Measurements from ENCODE around the gene ACOT4. TPM values are rescaled to one million over a fixed set of nuclear protein-coding genes. Genes with fewer than 3 reads are reported as not detected.
A peak's percentile ranks its signal among the peaks of the same experiment; 100 is the strongest.
"Not testable (repeated sequence)": the region's sequence is repeated elsewhere in the genome, so short reads cannot be mapped to it uniquely, and the experiment has no call there.

The ACOT4 gene
- polyA plus RNA-seq, 3 donors = 0.04 to 0.12 TPM; not detected in 1

DNA sequence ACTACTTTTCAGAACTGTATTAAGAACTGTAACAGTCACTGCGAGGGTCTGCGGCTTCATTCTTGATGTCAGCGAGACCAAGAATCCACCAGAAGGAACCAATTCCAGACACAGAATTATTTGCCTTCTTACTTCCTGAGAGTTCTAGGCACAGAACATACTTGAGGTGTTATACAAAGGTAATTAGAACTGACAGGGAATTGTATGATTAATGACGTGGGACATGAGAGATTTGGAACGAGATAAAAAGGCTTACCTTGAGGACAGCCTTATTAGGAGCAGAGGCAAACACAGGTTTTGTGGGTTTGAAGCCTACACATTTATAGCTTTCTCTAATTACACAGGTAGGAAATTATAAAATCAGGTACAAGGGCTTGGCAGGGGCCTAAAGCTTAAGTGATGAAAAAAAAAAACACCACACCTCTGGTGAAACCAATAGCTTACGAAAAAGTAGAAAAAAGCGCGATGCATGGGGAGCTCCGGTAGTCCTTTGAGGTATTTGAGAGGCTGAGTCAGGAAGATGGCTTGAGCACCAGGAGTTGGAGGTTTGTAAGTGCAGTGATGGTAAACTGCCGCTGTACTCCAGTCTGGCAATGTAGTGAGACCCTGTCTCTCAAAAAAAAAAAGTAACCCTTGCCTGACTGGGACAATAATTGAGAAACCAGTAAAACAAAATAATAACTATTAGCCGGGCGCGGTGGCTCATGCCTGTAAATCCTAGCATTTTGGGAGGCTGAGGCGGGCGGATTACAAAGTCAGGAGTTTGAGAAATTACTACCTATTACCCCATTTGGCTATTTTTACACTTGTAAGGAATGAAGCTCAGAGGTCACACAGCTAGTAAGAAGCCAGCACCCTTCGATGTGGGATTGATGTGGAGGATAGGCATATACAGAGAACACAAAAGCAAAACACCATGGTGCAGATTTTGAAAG is 23.5 kb upstream of the ACOT4 start:
- no peaks in the 10 kb centered on the region for H4K20me1 ChIP-seq (ENCODE audit: insufficient read depth, low read length)
- Mint-ChIP-seq H3K27me3 (ENCODE audit: low read depth in 3 of 3) (peaks cover 4 to 6% (median 4%) of the 10 kb centered on the region in 3 donors), H3K9me3 (peaks cover 2 to 6% (median 4%) of the 10 kb centered on the region in 7 donors), H3K36me3 (peaks cover under 1 to 6% of the 10 kb centered on the region in 2 donors), H3K4me1 (peaks cover 22% of the 10 kb centered on the region), H3K27ac (peak overlapping the region in 1 of 7 donors; percentile 86), H3K4me3 (peak overlapping the region; percentile 92 to 95)
- H3K4me2 ChIP-seq (replicated peaks; ENCODE audit: extremely low read depth, low read length, poor library complexity, severe bottlenecking) = peak overlapping the region; percentile 87
- peak overlapping the region; percentile 91 for H2AFZ ChIP-seq (ENCODE audit: insufficient read depth, low read depth, low read length, poor library complexity, severe bottlenecking)
- WGBS (ENCODE audit: insufficient coverage) = 100% methylated on average over 7 of the region's 16 CpGs
- no peaks in the 10 kb centered on the region for H3K27me3 ChIP-seq (ENCODE audit: control insufficient read depth in 2 of 2, insufficient read depth in 2 of 2, low read length in 2 of 2)
- H3K4me3 ChIP-seq (replicated peaks in 1 of 3; ENCODE audit: low read depth in 2 of 3, low read length in 3 of 3) = peak overlapping the region in 1 of 3 experiments; percentile 84
- peaks cover 11 to 25% of the 10 kb centered on the region in 2 donors for H3K4me1 ChIP-seq (ENCODE audit: control insufficient read depth in 1 of 2, insufficient read depth in 2 of 2, low read length in 2 of 2)
- H3K79me2 ChIP-seq (ENCODE audit: insufficient read depth, low read length) = no peaks in the 10 kb centered on the region
- H3K36me3 ChIP-seq (replicated peaks in 1 of 2; ENCODE audit: control insufficient read depth in 1 of 2, insufficient read depth in 2 of 2, low read length in 2 of 2) = no peaks in the 10 kb centered on the region
- H3K27ac ChIP-seq (ENCODE audit: low read depth in 1 of 2, low read length in 2 of 2) = no peak overlapping the region
- H3K9me3 ChIP-seq (replicated peaks in 1 of 2; ENCODE audit: control insufficient read depth in 1 of 2, insufficient read depth in 1 of 2, low read length in 2 of 2) = peaks cover 0 to under 1% of the 10 kb centered on the region in 2 donors
- intact Hi-C loops (cut with micrococcal nuclease) = no loop called here
- no peak overlapping the region for H3K9ac ChIP-seq (ENCODE audit: insufficient read depth, low read length, poor library complexity, severe bottlenecking)
- DNase-seq = no peak
- no peak for TF ChIP-seq CTCF (IDR thresholded peaks at IDR 0.05)

GRCh38 chr14:73568886-73569184 is 22.8 kb upstream of the ACOT4 start:
- intact Hi-C loops (cut with micrococcal nuclease); DNase-seq; H3K27me3 ChIP-seq (ENCODE audit: control insufficient read depth in 2 of 2, insufficient read depth in 2 of 2, low read length in 2 of 2); H3K9me3 Mint-ChIP-seq; H3K79me2 ChIP-seq (ENCODE audit: insufficient read depth, low read length); H3K27me3 Mint-ChIP-seq (ENCODE audit: low read depth in 3 of 3); H4K20me1 ChIP-seq (ENCODE audit: insufficient read depth, low read length); H3K36me3 ChIP-seq (replicated peaks in 1 of 2; ENCODE audit: control insufficient read depth in 1 of 2, insufficient read depth in 2 of 2, low read length in 2 of 2); H3K9me3 ChIP-seq (replicated peaks in 1 of 2; ENCODE audit: control insufficient read depth in 1 of 2, insufficient read depth in 1 of 2, low read length in 2 of 2): not testable (repeated sequence)
- H3K4me3 Mint-ChIP-seq = peak overlapping the region; percentile 92 to 95
- H3K4me1 Mint-ChIP-seq = peaks cover 22% of the 10 kb centered on the region
- WGBS (ENCODE audit: insufficient coverage) = 5% methylated on average over 3 of the region's 4 CpGs
- Histone ChIP-seq H3K9ac (ENCODE audit: insufficient read depth, low read length, poor library complexity, severe bottlenecking) (peak overlapping the region; percentile 61), H3K4me1 (ENCODE audit: control insufficient read depth in 1 of 2, insufficient read depth in 2 of 2, low read length in 2 of 2) (peaks cover 11 to 25% of the 10 kb centered on the region in 2 donors), H3K27ac (ENCODE audit: low read depth in 1 of 2, low read length in 2 of 2) (peak overlapping the region in 1 of 2 donors; percentile 67), H3K4me2 (replicated peaks; ENCODE audit: extremely low read depth, low read length, poor library complexity, severe bottlenecking) (peak overlapping the region; percentile 87), H2AFZ (ENCODE audit: insufficient read depth, low read depth, low read length, poor library complexity, severe bottlenecking) (peak overlapping the region; percentile 91), H3K4me3 (replicated peaks in 1 of 3; ENCODE audit: low read depth in 2 of 3, low read length in 3 of 3) (peak overlapping the region; percentile 41 to 84 (median 65))
- H3K36me3 Mint-ChIP-seq = peaks cover 6 to 11% of the 10 kb centered on the region in 2 donors
- peak overlapping the region in 5 of 7 donors; percentile 63 to 86 (median 83) for H3K27ac Mint-ChIP-seq

DNA sequence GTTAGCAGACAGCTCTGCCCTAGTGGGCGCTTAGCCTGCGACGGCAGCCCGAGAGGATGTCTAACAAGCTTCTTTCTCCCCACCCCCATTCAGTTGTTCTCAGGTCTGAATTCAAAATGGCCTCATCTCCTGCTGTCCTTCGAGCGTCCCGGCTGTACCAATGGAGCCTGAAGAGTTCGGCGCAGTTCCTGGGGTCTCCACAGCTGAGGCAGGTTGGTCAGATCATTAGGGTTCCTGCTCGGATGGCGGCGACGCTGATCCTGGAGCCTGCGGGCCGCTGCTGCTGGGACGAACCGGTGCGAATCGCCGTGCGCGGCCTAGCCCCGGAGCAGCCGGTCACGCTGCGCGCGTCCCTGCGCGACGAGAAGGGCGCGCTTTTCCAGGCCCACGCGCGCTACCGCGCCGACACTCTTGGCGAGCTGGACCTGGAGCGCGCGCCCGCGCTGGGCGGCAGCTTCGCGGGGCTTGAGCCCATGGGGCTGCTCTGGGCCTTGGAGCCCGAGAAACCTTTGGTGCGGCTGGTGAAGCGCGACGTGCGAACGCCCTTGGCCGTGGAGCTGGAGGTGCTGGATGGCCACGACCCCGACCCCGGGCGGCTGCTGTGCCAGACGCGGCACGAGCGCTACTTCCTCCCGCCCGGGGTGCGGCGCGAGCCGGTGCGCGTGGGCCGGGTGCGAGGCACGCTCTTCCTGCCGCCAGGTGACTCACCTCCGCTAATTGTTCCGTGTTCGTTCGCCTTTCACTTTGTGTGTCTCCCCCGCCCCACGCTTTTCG is 22.3 kb upstream of the ACOT4 start, which contains the start of gene ACOT2:
Gene ACOT2 (plus strand): TSS at position 29 of the 774 bp plus-strand sequence. CDS start 28 bp downstream, at position 57.
- peaks cover 22% of the 10 kb centered on the region for H3K4me1 Mint-ChIP-seq
- H3K79me2 ChIP-seq (ENCODE audit: insufficient read depth, low read length); intact Hi-C loops (cut with micrococcal nuclease); H3K27me3 Mint-ChIP-seq (ENCODE audit: low read depth in 3 of 3); H3K9me3 ChIP-seq (replicated peaks in 1 of 2; ENCODE audit: control insufficient read depth in 1 of 2, insufficient read depth in 1 of 2, low read length in 2 of 2); H4K20me1 ChIP-seq (ENCODE audit: insufficient read depth, low read length); H3K9me3 Mint-ChIP-seq; H3K27me3 ChIP-seq (ENCODE audit: control insufficient read depth in 2 of 2, insufficient read depth in 2 of 2, low read length in 2 of 2); H3K36me3 ChIP-seq (replicated peaks in 1 of 2; ENCODE audit: control insufficient read depth in 1 of 2, insufficient read depth in 2 of 2, low read length in 2 of 2): not testable (repeated sequence)
- peak within 1 kb of the TSS; percentile 91 for H2AFZ ChIP-seq (ENCODE audit: insufficient read depth, low read depth, low read length, poor library complexity, severe bottlenecking)
- peak within 1 kb of the TSS; percentile 41 to 84 (median 65) for H3K4me3 ChIP-seq (replicated peaks in 1 of 3; ENCODE audit: low read depth in 2 of 3, low read length in 3 of 3)
- WGBS (ENCODE audit: insufficient coverage) = under 1% methylated on average over 55 of the region's 83 CpGs
- H3K4me1 ChIP-seq (ENCODE audit: control insufficient read depth in 1 of 2, insufficient read depth in 2 of 2, low read length in 2 of 2) = peaks cover 11 to 25% of the 10 kb centered on the region in 2 donors
- peak within 1 kb of the TSS in 1 of 2 donors; percentile 67 for H3K27ac ChIP-seq (ENCODE audit: low read depth in 1 of 2, low read length in 2 of 2)
- peaks cover 12 to 13% of the 10 kb centered on the region in 2 donors for H3K36me3 Mint-ChIP-seq
- peak within 1 kb of the TSS; percentile 92 to 95 for H3K4me3 Mint-ChIP-seq
- peak within 1 kb of the TSS; percentile 87 for H3K4me2 ChIP-seq (replicated peaks; ENCODE audit: extremely low read depth, low read length, poor library complexity, severe bottlenecking)
- H3K9ac ChIP-seq (ENCODE audit: insufficient read depth, low read length, poor library complexity, severe bottlenecking) = peak within 1 kb of the TSS; percentile 61
- H3K27ac Mint-ChIP-seq = peak within 1 kb of the TSS in 6 of 7 donors; percentile 62 to 86 (median 81)
- peak; percentile 47 to 59 (median 47) for DNase-seq

All from CD14-positive monocyte (primary cell).